ENCODE results near the gene COL4A2. TPM values are rescaled to one million over a fixed set of nuclear protein-coding genes. Genes with fewer than 3 reads are reported as not detected.

COL4A2 gene
- total RNA-seq, 1 donor from 2014 or later = 1,556 TPM

GRCh38 chr13:110517505-110518225, 210.6 kb downstream of the COL4A2 start:
- Mint-ChIP-seq H3K4me3 (ENCODE audit: unreplicated experiment) (no peak overlapping the region), H3K27ac (ENCODE audit: unreplicated experiment) (peak overlapping the region; percentile 8), H3K36me3 (ENCODE audit: low read depth, unreplicated experiment) (peaks cover 28% of the 10 kb centered on the region), H3K4me1 (ENCODE audit: unreplicated experiment) (no peaks in the 10 kb centered on the region), H3K9me3 (ENCODE audit: unreplicated experiment) (no peaks in the 10 kb centered on the region), H3K27me3 (ENCODE audit: unreplicated experiment) (peaks cover 12% of the 10 kb centered on the region)
- TF ChIP-seq, protein P1, sequence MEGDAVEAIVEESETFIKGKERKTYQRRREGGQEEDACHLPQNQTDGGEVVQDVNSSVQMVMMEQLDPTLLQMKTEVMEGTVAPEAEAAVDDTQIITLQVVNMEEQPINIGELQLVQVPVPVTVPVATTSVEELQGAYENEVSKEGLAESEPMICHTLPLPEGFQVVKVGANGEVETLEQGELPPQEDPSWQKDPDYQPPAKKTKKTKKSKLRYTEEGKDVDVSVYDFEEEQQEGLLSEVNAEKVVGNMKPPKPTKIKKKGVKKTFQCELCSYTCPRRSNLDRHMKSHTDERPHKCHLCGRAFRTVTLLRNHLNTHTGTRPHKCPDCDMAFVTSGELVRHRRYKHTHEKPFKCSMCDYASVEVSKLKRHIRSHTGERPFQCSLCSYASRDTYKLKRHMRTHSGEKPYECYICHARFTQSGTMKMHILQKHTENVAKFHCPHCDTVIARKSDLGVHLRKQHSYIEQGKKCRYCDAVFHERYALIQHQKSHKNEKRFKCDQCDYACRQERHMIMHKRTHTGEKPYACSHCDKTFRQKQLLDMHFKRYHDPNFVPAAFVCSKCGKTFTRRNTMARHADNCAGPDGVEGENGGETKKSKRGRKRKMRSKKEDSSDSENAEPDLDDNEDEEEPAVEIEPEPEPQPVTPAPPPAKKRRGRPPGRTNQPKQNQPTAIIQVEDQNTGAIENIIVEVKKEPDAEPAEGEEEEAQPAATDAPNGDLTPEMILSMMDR (IDR thresholded peaks at IDR 0.05; ENCODE audit: unreplicated experiment) = no peak
- DNase-seq (ENCODE audit: low spot score) = no peak

GRCh38 chr13:110518226-110518525, 211.1 kb downstream of the COL4A2 start:
- Mint-ChIP-seq H3K36me3 (ENCODE audit: low read depth, unreplicated experiment) (peaks cover 27% of the 10 kb centered on the region), H3K4me1 (ENCODE audit: unreplicated experiment) (no peaks in the 10 kb centered on the region), H3K9me3 (ENCODE audit: unreplicated experiment) (no peaks in the 10 kb centered on the region), H3K27ac (ENCODE audit: unreplicated experiment) (no peak overlapping the region), H3K4me3 (ENCODE audit: unreplicated experiment) (no peak overlapping the region), H3K27me3 (ENCODE audit: unreplicated experiment) (peaks cover 12% of the 10 kb centered on the region)
- DNase-seq (ENCODE audit: low spot score) = no peak
- TF ChIP-seq, protein P1 (IDR thresholded peaks at IDR 0.05; ENCODE audit: unreplicated experiment) = no peak

DNA sequence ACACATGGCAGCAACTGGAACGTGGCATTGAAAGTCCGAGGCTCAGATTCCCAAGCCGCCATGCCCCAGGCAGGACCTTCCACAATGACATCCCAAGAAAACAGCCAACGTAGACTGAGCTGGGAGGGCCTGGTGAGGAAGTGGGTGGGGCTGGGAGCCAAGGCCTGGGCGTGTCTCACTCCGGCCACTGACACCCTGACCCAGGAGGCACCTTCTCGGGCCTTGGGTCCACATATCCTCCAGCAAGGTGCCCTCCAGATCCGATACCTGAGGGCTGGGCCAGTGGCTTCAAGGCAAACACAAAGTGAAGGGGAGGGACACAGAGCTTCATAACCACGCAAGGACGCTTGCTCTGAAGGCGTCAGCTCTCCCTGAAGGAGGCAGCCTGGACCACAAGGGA, 211.5 kb downstream of the COL4A2 start:
- Mint-ChIP-seq H3K27me3 (ENCODE audit: unreplicated experiment) (peaks cover 12% of the 10 kb centered on the region), H3K4me3 (ENCODE audit: unreplicated experiment) (no peak overlapping the region), H3K9me3 (ENCODE audit: unreplicated experiment) (no peaks in the 10 kb centered on the region), H3K36me3 (ENCODE audit: low read depth, unreplicated experiment) (peaks cover 26% of the 10 kb centered on the region), H3K27ac (ENCODE audit: unreplicated experiment) (no peak overlapping the region), H3K4me1 (ENCODE audit: unreplicated experiment) (no peaks in the 10 kb centered on the region)
- TF ChIP-seq, protein P1 (IDR thresholded peaks at IDR 0.05; ENCODE audit: unreplicated experiment) = no peak
- DNase-seq (ENCODE audit: low spot score) = no peak

- H3K27me3 Mint-ChIP-seq (ENCODE audit: unreplicated experiment) = peaks cover 12% of the 10 kb centered on the region
- no peaks in the 10 kb centered on the region for H3K9me3 Mint-ChIP-seq (ENCODE audit: unreplicated experiment)
- TF ChIP-seq, protein P1 (IDR thresholded peaks at IDR 0.05; ENCODE audit: unreplicated experiment) = no peak
- H3K4me1 Mint-ChIP-seq (ENCODE audit: unreplicated experiment) = no peaks in the 10 kb centered on the region
- H3K27ac Mint-ChIP-seq (ENCODE audit: unreplicated experiment) = no peak overlapping the region
- peaks cover 22% of the 10 kb centered on the region for H3K36me3 Mint-ChIP-seq (ENCODE audit: low read depth, unreplicated experiment)
- no peak for DNase-seq (ENCODE audit: low spot score)
- H3K4me3 Mint-ChIP-seq (ENCODE audit: unreplicated experiment) = no peak overlapping the region
Measured at GRCh38 chr13:110519046-110519445, 212.0 kb downstream of the COL4A2 start.

DNA sequence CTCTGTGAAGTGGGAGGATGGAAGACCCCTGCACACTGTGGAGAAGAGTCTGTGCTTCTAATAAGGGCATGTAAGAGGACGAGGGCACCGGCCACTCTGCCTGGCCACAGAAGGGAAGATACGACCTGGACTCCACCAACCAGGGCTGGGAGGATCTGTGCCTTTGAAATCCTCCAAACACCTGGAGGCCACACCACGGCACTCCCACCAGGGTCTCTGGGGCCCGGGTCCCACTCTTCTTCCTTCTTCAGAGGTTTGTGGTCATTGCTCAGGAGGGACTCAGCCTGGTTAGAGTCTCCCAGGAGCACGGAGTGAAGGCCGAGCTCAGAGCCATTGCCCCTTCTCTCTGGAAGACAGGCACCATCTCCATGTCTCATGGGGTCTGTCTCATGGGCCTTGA, 212.4 kb downstream of the COL4A2 start:
- no peak overlapping the region for H3K27ac Mint-ChIP-seq (ENCODE audit: unreplicated experiment)
- no peak for DNase-seq (ENCODE audit: low spot score)

More for the DNA sequence above, 212.4 kb downstream of the COL4A2 start:
- TF ChIP-seq, protein P1 (IDR thresholded peaks at IDR 0.05; ENCODE audit: unreplicated experiment) = no peak
- H3K36me3 Mint-ChIP-seq (ENCODE audit: low read depth, unreplicated experiment) = peaks cover 17% of the 10 kb centered on the region
- no peaks in the 10 kb centered on the region for H3K9me3 Mint-ChIP-seq (ENCODE audit: unreplicated experiment)
- no peaks in the 10 kb centered on the region for H3K4me1 Mint-ChIP-seq (ENCODE audit: unreplicated experiment)
- H3K27me3 Mint-ChIP-seq (ENCODE audit: unreplicated experiment) = peaks cover 12% of the 10 kb centered on the region
- H3K4me3 Mint-ChIP-seq (ENCODE audit: unreplicated experiment) = no peak overlapping the region
